GM21360 (cell line): ENCODE results near the gene APC.
"Not testable (repeated sequence)": the region's sequence is repeated elsewhere in the genome, so short reads cannot be mapped to it uniquely, and the experiment has no call there.

Source experiments
- ATAC-seq: cut with Tn5 transposase; IDR thresholded peaks from one replicate; pipeline ENCODE4 v1.9.1; 2021; ENCODE audit warnings: mild to moderate bottlenecking, moderate library complexity; ENCODE audit not compliant: unreplicated experiment

The APC gene

GRCh38 chr5:112713206-112713605, 24.5 kb upstream of the APC start:
- ATAC-seq: no peak

- not testable (repeated sequence) for ATAC-seq
Measured at GRCh38 chr5:112716895-112717294, 20.8 kb upstream of the APC start.

- no peak for ATAC-seq
Measured at GRCh38 chr5:112717506-112718082, 20.1 kb upstream of the APC start.

- ATAC-seq: no peak
Measured at GRCh38 chr5:112718344-112718743, 19.3 kb upstream of the APC start.

GRCh38 chr5:112720576-112720975, 17.1 kb upstream of the APC start:
- ATAC-seq: no peak

GRCh38 chr5:112724901-112725300, 12.8 kb upstream of the APC start:
- no peak for ATAC-seq

- no peak for ATAC-seq
Measured at GRCh38 chr5:112729630-112730029, 8.1 kb upstream of the APC start.

GRCh38 chr5:112732131-112732530, 5.6 kb upstream of the APC start:
- no peak for ATAC-seq

- no peak for ATAC-seq
Measured at GRCh38 chr5:112733586-112733985, 4.1 kb upstream of the APC start.

GRCh38 chr5:112734597-112734996, 3.1 kb upstream of the APC start:
- ATAC-seq: no peak

- no peak for ATAC-seq
Measured at GRCh38 chr5:112735702-112736101, 2.0 kb upstream of the APC start.

GRCh38 chr5:112737070-112737462, 619 bp upstream of the APC start:
- ATAC-seq: peak; percentile 1

- ATAC-seq: no peak
Measured at GRCh38 chr5:112738191-112738560, 491 bp downstream of the APC start.

GRCh38 chr5:112742424-112742823, 4.7 kb downstream of the APC start:
- ATAC-seq: no peak

GRCh38 chr5:112743631-112744030, 5.9 kb downstream of the APC start:
- no peak for ATAC-seq

- no peak for ATAC-seq
Measured at GRCh38 chr5:112752335-112752734, 14.7 kb downstream of the APC start.

GRCh38 chr5:112755703-112756102, 18.0 kb downstream of the APC start:
- no peak for ATAC-seq

- peak; percentile 66 for ATAC-seq
Measured at GRCh38 chr5:112757468-112758208, 20.0 kb downstream of the APC start.

- no peak for ATAC-seq
Measured at GRCh38 chr5:112758676-112759075, 21.0 kb downstream of the APC start.

- ATAC-seq: no peak
Measured at GRCh38 chr5:112762113-112762810, 24.6 kb downstream of the APC start.

GRCh38 chr5:112763165-112763564, 25.5 kb downstream of the APC start:
- ATAC-seq: no peak

GRCh38 chr5:112772124-112772523, 34.4 kb downstream of the APC start:
- no peak for ATAC-seq
